Measurements from ENCODE around the gene RAB4A. TPM values are rescaled to one million over a fixed set of nuclear protein-coding genes. Genes with fewer than 3 reads are reported as not detected.

RAB4A gene
- total RNA-seq, 1 experiment from 2014 or later: 66.7 TPM

DNA sequence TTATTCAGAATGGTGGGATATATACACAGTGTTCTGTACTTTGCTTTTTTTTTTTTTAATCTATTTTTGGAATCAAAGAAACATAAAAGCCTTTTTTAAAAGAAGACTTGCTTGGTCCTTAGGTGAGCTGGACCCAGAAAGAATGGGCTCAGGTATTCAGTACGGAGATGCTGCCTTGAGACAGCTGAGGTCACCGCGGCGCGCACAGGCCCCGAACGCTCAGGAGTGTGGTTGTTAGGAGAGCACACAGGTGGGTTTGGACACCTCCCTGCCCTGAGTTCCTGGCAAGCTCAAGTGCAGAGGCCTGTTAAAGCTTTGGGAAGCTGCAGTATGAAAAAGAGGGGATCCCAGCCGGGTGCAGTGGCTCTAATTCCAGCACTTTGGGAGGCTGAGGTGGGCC, 31.8 kb downstream of the RAB4A start:
- Mint-ChIP-seq H3K4me3 (no peak overlapping the region), H3K27ac (no peak overlapping the region), H3K4me1 (peaks cover 7 to 10% of the 10 kb centered on the region in 2 experiments), H3K36me3 (ENCODE audit: insufficient read depth in 1 of 3, low read depth in 3 of 3) (peaks cover 10 to 47% (median 28%) of the 10 kb centered on the region in 3 experiments; a peak in 5 of 7 replicates), H3K9me3 (no peaks in the 10 kb centered on the region), H3K27me3 (ENCODE audit: low read depth) (no peaks in the 10 kb centered on the region)
- Histone ChIP-seq H3T11ph (ENCODE audit: low read length) (no peak overlapping the region), H2BK120ac (ENCODE audit: low read depth, low read length, poor library complexity, severe bottlenecking) (no peak overlapping the region), H2AFZ (ENCODE audit: low read length) (no peak overlapping the region), H3K27me3 (ENCODE audit: insufficient read depth, low read length) (no peaks in the 10 kb centered on the region), H2BK12ac (ENCODE audit: insufficient read length, low read depth, low read length) (no peak overlapping the region), H3K4me1 (ENCODE audit: insufficient read depth, low read length) (no peaks in the 10 kb centered on the region), H3K18ac (ENCODE audit: insufficient read length, low read depth, low read length) (no peak overlapping the region), H4K20me1 (ENCODE audit: control insufficient read depth, insufficient read depth, insufficient read length) (no peaks in the 10 kb centered on the region), H2BK5ac (ENCODE audit: insufficient read length, low read length) (no peak overlapping the region), H3K23me2 (ENCODE audit: insufficient read length, low read depth, low read length, poor library complexity, severe bottlenecking) (no peaks in the 10 kb centered on the region), H3K79me2 (ENCODE audit: insufficient read depth, low read length) (no peaks in the 10 kb centered on the region), H4K8ac (replicated peaks; ENCODE audit: insufficient read length, low read depth, low read length) (no peak overlapping the region), H3K4me2 (ENCODE audit: insufficient read depth, insufficient read length, low read length) (no peak overlapping the region), H3K27ac (ENCODE audit: insufficient read length, low read depth, low read length) (no peak overlapping the region), H3K4ac (ENCODE audit: low read depth, low read length) (no peak overlapping the region), H3K14ac (ENCODE audit: insufficient read depth, low read length) (no peak overlapping the region), H2BK15ac (ENCODE audit: low read depth, low read length) (no peak overlapping the region), H4K5ac (ENCODE audit: insufficient read length, low read depth, low read length) (no peak overlapping the region), H3K9ac (ENCODE audit: extremely low read depth, insufficient read length, low read length) (no peak overlapping the region), H3K79me1 (ENCODE audit: insufficient read depth, low read depth, low read length, poor library complexity, severe bottlenecking) (no peaks in the 10 kb centered on the region), H4K91ac (ENCODE audit: insufficient read length, low read depth, low read length) (no peak overlapping the region), H3K56ac (ENCODE audit: insufficient read length, low read depth, low read length) (no peak overlapping the region), H3K9me3 (ENCODE audit: control insufficient read depth, low read depth, low read length) (no peaks in the 10 kb centered on the region), H2BK20ac (ENCODE audit: low read depth, low read length, poor library complexity, severe bottlenecking) (no peak overlapping the region), H3K23ac (ENCODE audit: insufficient read length, low read depth, low read length) (no peak overlapping the region), H2AK5ac (ENCODE audit: insufficient read length, low read length) (no peak overlapping the region)
- TF ChIP-seq, protein P1, sequence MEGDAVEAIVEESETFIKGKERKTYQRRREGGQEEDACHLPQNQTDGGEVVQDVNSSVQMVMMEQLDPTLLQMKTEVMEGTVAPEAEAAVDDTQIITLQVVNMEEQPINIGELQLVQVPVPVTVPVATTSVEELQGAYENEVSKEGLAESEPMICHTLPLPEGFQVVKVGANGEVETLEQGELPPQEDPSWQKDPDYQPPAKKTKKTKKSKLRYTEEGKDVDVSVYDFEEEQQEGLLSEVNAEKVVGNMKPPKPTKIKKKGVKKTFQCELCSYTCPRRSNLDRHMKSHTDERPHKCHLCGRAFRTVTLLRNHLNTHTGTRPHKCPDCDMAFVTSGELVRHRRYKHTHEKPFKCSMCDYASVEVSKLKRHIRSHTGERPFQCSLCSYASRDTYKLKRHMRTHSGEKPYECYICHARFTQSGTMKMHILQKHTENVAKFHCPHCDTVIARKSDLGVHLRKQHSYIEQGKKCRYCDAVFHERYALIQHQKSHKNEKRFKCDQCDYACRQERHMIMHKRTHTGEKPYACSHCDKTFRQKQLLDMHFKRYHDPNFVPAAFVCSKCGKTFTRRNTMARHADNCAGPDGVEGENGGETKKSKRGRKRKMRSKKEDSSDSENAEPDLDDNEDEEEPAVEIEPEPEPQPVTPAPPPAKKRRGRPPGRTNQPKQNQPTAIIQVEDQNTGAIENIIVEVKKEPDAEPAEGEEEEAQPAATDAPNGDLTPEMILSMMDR (conservative IDR thresholded peaks at IDR 0.05): no peak
- WGBS (ENCODE audit: extremely low coverage, insufficient read length, low lambda C conversion rate): no CpG with 5 or more reads among the region's 8 CpGs
- no peak for DNase-seq
